HG03460 (cell line): ENCODE measurements around the gene DOK4.

Source experiments
- ATAC-seq: cut with Tn5 transposase; IDR thresholded peaks from one replicate; pipeline ENCODE4 v1.9.1; 2021; ENCODE audit not compliant: unreplicated experiment

Gene DOK4

GRCh38 chr16:57478396-57479204 lies 7.7 kb downstream of the DOK4 start:
- no peak for ATAC-seq

DNA sequence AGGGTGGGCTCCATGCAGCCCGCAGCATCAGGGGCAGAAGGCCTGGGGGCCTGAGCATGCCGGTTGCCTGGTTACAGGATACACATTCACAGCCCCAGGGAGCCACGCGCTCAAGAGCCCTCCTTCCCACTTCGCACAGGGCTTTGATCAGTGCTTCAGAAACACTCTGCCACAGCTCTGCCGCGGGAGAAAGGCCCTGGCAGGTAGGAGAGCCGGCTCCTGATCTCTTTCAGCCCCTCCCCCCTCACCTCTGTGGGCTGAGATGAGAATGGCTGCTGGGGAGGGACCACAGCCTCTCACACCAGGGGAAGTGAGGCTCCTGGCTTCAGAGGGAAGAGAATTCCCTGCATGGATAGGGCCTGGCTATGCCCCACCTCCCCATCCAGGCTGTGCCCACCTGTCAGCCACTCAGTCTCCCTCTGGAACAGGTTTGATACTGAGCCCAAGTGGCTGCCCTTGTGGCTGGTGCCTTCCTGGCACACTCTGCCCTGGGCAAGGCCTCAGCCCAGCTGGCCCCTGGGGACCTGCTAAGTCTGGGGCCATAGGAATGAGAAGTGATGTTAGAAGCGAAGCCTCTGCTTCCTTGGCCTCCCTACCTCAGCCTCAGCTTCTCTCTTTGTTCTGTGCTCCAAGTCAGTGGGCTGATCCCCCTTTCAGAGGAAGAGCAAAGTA lies 8.6 kb downstream of the DOK4 start:
- no peak for ATAC-seq

GRCh38 chr16:57476546-57477410 lies 9.5 kb downstream of the DOK4 start:
- no peak for ATAC-seq

GRCh38 chr16:57475711-57476339 lies 10.5 kb downstream of the DOK4 start:
- ATAC-seq: peak; percentile 92

- no peak for ATAC-seq
These were observed 11.3 kb downstream of the DOK4 start for GRCh38 chr16:57474671-57475661.

GRCh38 chr16:57473906-57474305 lies 12.4 kb downstream of the DOK4 start:
- no peak for ATAC-seq

GRCh38 chr16:57473176-57473840 lies 13.0 kb downstream of the DOK4 start:
- no peak for ATAC-seq

- ATAC-seq: no peak
These were observed 13.6 kb downstream of the DOK4 start for GRCh38 chr16:57472665-57473060.

- no peak for ATAC-seq
These were observed 14.2 kb downstream of the DOK4 start for GRCh38 chr16:57471852-57472664.

DNA sequence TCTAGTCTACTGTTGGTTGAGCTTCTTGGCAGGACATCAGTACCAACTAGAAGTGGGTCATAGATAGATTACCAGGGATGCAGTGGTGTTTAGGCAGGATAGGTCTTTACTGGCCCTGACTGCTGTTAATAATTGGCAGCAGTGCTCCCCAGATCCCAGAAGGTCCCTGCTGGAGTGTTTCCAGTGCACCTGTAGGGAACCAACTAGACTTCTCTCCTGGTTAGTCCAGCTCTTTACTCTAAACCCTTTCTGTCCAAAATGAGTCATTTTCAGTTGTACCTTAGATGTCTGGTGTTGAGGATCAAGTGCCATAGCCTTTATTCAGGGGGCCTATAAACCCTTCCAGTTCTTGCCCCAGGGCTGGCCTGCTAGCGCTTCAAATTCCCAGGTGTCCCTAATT lies 15.1 kb downstream of the DOK4 start:
- ATAC-seq: no peak

DNA sequence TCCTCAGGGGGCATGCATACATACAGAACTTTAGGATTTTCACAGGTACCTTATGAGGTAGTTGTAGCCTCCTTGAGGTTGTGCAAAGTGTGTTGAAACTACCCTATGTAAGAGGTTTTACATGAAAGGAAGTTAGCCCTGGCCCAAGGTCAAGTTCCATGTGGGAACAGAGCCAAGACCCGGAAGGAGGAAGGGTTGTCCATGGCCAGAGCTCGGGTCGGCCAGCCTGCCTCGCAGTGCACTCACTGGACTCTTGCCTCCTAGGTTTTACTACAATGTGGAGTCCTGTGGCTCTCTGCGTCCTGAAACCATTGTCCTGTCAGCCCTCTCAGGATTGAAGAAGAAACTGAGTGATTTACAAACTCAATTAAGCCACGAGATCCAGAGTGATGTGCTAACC lies 15.6 kb downstream of the DOK4 start:
- no peak for ATAC-seq

- no peak for ATAC-seq
These were observed 16.3 kb downstream of the DOK4 start for GRCh38 chr16:57469917-57470470.

DNA sequence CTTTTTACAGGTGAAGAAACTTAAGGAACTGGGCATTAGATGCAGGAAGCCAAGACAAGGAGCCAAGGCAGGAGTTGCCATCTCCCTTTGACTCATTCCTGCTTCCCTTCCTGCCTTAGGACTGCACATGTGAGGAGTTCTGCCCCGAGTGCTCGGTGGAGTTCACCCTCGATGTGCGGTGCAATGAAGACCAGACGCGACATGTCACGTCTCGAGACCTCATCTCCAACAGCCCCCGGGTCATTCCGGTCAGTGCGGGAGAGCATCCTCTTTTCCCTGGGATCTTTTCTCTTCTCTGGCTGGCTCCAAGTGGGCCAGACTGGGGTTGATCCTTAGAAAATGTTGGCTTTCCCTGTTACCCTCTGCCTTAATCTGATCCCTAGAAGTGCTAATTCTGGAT lies 17.2 kb downstream of the DOK4 start:
- ATAC-seq: no peak

- no peak for ATAC-seq
These were observed 17.9 kb downstream of the DOK4 start for GRCh38 chr16:57468346-57468745.

DNA sequence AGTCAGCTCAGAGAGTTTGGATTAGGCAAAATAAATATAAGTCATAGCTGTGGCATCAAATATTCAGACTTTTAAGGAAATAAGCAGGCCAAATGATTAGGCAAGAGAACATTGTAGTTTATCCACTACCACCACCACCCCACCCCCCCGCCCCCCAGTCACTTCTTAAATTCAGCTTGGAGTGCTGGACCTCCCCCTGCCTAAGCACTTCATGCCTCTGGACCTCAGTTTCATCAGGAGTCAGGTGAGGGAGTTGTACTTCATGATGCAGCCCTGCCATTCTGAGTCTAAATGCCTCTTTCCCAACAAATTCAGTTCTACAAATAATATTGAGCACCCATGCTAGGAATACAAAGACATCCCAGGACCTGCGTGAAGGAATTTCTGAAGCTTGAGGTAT lies 21.8 kb downstream of the DOK4 start:
- no peak for ATAC-seq

DNA sequence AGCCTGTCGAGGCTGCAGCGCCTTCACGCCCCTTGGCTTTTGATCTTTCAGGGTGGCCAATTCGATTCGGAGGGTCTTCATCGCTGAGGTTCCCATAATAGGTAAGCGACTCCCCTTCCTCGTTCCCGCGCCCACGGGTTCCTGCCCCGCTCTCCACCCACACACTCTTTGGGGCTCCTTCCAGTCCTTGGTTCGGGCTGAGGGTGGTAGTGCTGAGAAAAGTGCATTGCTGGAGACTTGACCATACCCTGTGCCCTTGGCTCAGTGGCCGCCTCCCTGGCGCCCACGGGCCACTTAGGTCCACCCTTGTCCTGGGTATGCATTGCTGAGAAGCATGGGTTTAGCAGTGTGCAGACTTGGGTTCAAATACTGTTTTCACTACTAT lies 23.3 kb downstream of the DOK4 start:
- ATAC-seq: no peak

GRCh38 chr16:57462209-57462977 lies 23.9 kb downstream of the DOK4 start, which contains the start of gene POLR2C:
POLR2C (plus strand) TSS chr16:57462679; CDS start chr16:57462725, 46 bp downstream.
- ATAC-seq: peak; percentile 84
